H9 (cell line): Measurements from ENCODE around the gene THTPA. TPM values are rescaled to one million over a fixed set of nuclear protein-coding genes. Genes with fewer than 3 reads are reported as not detected.

Experiments used
- DNase-seq: peaks from one replicate; pipeline ENCODE4 v3.0.0-alpha.2; 2017
- H2AFZ ChIP-seq: one replicate; pipeline ENCODE4 v1.6.1; 2013; ENCODE audit warnings: mild to moderate bottlenecking, low read length, control low read depth, moderate library complexity
- H2AK5ac ChIP-seq: 2 replicates; pipeline ENCODE4 v1.6.1; 2013; ENCODE audit warnings: low read length, control low read depth, mixed read lengths; ENCODE audit not compliant: insufficient read length
- H2BK120ac ChIP-seq: one replicate; pipeline ENCODE4 v1.6.1; 2013; ENCODE audit warnings: low read depth, mild to moderate bottlenecking, low read length, control low read depth, inconsistent platforms; ENCODE audit not compliant: poor library complexity, severe bottlenecking
- H2BK12ac ChIP-seq: 2 replicates; pipeline ENCODE4 v1.6.1; 2013; ENCODE audit warnings: low read length, control low read depth, mixed read lengths, low read depth; ENCODE audit not compliant: insufficient read length
- H2BK15ac ChIP-seq: 2 replicates; pipeline ENCODE4 v1.6.1; 2013; ENCODE audit warnings: low read depth, low read length, control low read depth
- H2BK20ac ChIP-seq: one replicate; pipeline ENCODE4 v1.6.1; 2013; ENCODE audit warnings: low read depth, mild to moderate bottlenecking, low read length, control low read depth, inconsistent platforms; ENCODE audit not compliant: poor library complexity, severe bottlenecking
- H2BK5ac ChIP-seq: 2 replicates; pipeline ENCODE4 v1.6.1; 2013; ENCODE audit warnings: low read length, control low read depth, mixed read lengths; ENCODE audit not compliant: insufficient read length
- H3K14ac ChIP-seq: 2 replicates; pipeline ENCODE4 v1.6.1; 2013; ENCODE audit warnings: low read length, control low read depth; ENCODE audit not compliant: insufficient read depth
- H3K18ac ChIP-seq: 2 replicates; pipeline ENCODE4 v1.6.1; 2013; ENCODE audit warnings: low read depth, mild to moderate bottlenecking, mixed read lengths, low read length, control low read depth; ENCODE audit not compliant: insufficient read length
- H3K23ac ChIP-seq: 2 replicates; pipeline ENCODE4 v1.6.1; 2013; ENCODE audit warnings: low read length, control low read depth, mixed read lengths, low read depth; ENCODE audit not compliant: insufficient read length
- H3K23me2 ChIP-seq: 2 replicates; pipeline ENCODE4 v1.6.1; 2013; ENCODE audit warnings: low read depth, mild to moderate bottlenecking, mixed read lengths, low read length, control low read depth; ENCODE audit not compliant: insufficient read length, poor library complexity, severe bottlenecking
- H3K27ac ChIP-seq: 2 replicates; pipeline ENCODE4 v1.5.1; 2013; ENCODE audit warnings: low read length, control low read depth, mixed read lengths, low read depth; ENCODE audit not compliant: insufficient read length
- H3K27me3 ChIP-seq: 2 replicates; pipeline ENCODE4 v1.6.1; 2013; ENCODE audit warnings: low read length, control low read depth, inconsistent platforms; ENCODE audit not compliant: insufficient read depth
- H3K4ac ChIP-seq: 2 replicates; pipeline ENCODE4 v1.6.1; 2013; ENCODE audit warnings: low read depth, mild to moderate bottlenecking, control low read depth, inconsistent platforms, low read length, moderate library complexity
- H3K4me1 ChIP-seq: 2 replicates; pipeline ENCODE4 v1.6.1; 2013; ENCODE audit warnings: low read length, control low read depth, inconsistent platforms; ENCODE audit not compliant: insufficient read depth
- H3K4me2 ChIP-seq: 2 replicates; pipeline ENCODE4 v1.6.1; 2013; ENCODE audit warnings: low read length, control low read depth, mixed read lengths; ENCODE audit not compliant: insufficient read length, insufficient read depth
- H3K56ac ChIP-seq: 2 replicates; pipeline ENCODE4 v1.6.1; 2013; ENCODE audit warnings: low read depth, mild to moderate bottlenecking, mixed read lengths, low read length, control low read depth; ENCODE audit not compliant: insufficient read length
- H3K79me1 ChIP-seq: 2 replicates; pipeline ENCODE4 v1.6.1; 2013; ENCODE audit warnings: low read depth, mild to moderate bottlenecking, moderate library complexity, low read length, control low read depth, inconsistent platforms; ENCODE audit not compliant: insufficient read depth, poor library complexity, severe bottlenecking
- H3K79me2 ChIP-seq: 2 replicates; pipeline ENCODE4 v1.6.1; 2013; ENCODE audit warnings: low read length, control low read depth, inconsistent platforms; ENCODE audit not compliant: insufficient read depth
- H3K9ac ChIP-seq: 2 replicates; pipeline ENCODE4 v1.6.1; 2013; ENCODE audit warnings: low read length, control low read depth, mixed read lengths; ENCODE audit not compliant: insufficient read length; ENCODE audit errors: extremely low read depth
- H3K9me3 ChIP-seq: one replicate; pipeline ENCODE4 v1.6.1; 2013; ENCODE audit warnings: low read depth, low read length, inconsistent platforms; ENCODE audit not compliant: control insufficient read depth
- H3T11ph ChIP-seq: one replicate; pipeline ENCODE4 v1.6.1; 2013; ENCODE audit warnings: mild to moderate bottlenecking, low read length, control low read depth, inconsistent platforms
- H4K20me1 ChIP-seq: one replicate; pipeline ENCODE4 v1.6.1; 2013; ENCODE audit not compliant: control insufficient read depth, insufficient read length, insufficient read depth
- H4K5ac ChIP-seq: 2 replicates; pipeline ENCODE4 v1.6.1; 2013; ENCODE audit warnings: low read depth, mild to moderate bottlenecking, mixed read lengths, low read length, control low read depth; ENCODE audit not compliant: insufficient read length
- H4K8ac ChIP-seq: replicated peaks from 2 replicates; pipeline ENCODE4 v1.6.1; 2013; ENCODE audit warnings: low read length, control low read depth, mixed read lengths, low read depth; ENCODE audit not compliant: insufficient read length
- H4K91ac ChIP-seq: 2 replicates; pipeline ENCODE4 v1.6.1; 2013; ENCODE audit warnings: low read depth, mild to moderate bottlenecking, moderate library complexity, mixed read lengths, low read length, control low read depth; ENCODE audit not compliant: insufficient read length
- H3K27ac Mint-ChIP-seq, 3 experiments: 2 replicates in 2 of 3; 3 replicates in 1 of 3; pipeline ENCODE4 v1.8.0; 2020 to 2021; ENCODE audit warnings: mixed read lengths in 3 of 3, mild to moderate bottlenecking in 1 of 3, moderate library complexity in 1 of 3
- H3K27me3 Mint-ChIP-seq: 2 replicates; pipeline ENCODE4 v1.8.0; 2021; ENCODE audit warnings: low read depth, mild to moderate bottlenecking, moderate library complexity, mixed read lengths
- H3K36me3 Mint-ChIP-seq, 3 experiments: 2 replicates in 2 of 3; 3 replicates in 1 of 3; pipeline ENCODE4 v1.8.0; 2020 to 2021; ENCODE audit warnings: low read depth in 3 of 3, mixed read lengths in 3 of 3; ENCODE audit not compliant: insufficient read depth in 1 of 3
- H3K4me1 Mint-ChIP-seq, 2 experiments: 2 replicates each; pipeline ENCODE4 v1.8.0; 2020; ENCODE audit warnings: mixed read lengths in 2 of 2
- H3K4me3 Mint-ChIP-seq, 2 experiments: 2 replicates in 1 of 2; 3 replicates in 1 of 2; pipeline ENCODE4 v1.8.0; 2020 to 2021; ENCODE audit warnings: mild to moderate bottlenecking in 2 of 2, mixed read lengths in 2 of 2, moderate library complexity in 1 of 2
- H3K9me3 Mint-ChIP-seq, 2 experiments: 2 replicates in 1 of 2; 3 replicates in 1 of 2; pipeline ENCODE4 v1.8.0; 2020; ENCODE audit warnings: mild to moderate bottlenecking in 2 of 2, mixed read lengths in 2 of 2, moderate library complexity in 1 of 2
- CTCF ChIP-seq: fragments of 200-600 bp; sonication (generic); conservative IDR thresholded peaks from 3 replicates; pipeline ENCODE4 v1.8.0; 2021; ENCODE audit warnings: antibody characterized with exemption, mild to moderate bottlenecking
- WGBS: extraction: QIAGEN DNeasy Blood & Tissue Kit; methylation state at CpG from one replicate; pipeline ENCODE4 v1.1.7; 2013; ENCODE audit warnings: missing lambda C conversion rate, low lambda C conversion rate, mixed read lengths; ENCODE audit not compliant: insufficient read length; ENCODE audit errors: extremely low coverage; 5-methylcytosine and 5-hydroxymethylcytosine counted together
- total RNA-seq: library from RNA; stranded (reverse); gene quantifications from 2 replicates; pipeline ENCODE4 v1.2.1, GENCODE V29; 2021

Gene THTPA
- total RNA-seq, 1 experiment from 2014 or later = 15.6 TPM

- Histone ChIP-seq H2BK12ac (no peak overlapping the region), H3T11ph (no peak overlapping the region), H3K18ac (no peak overlapping the region), H3K79me2 (no peaks in the 10 kb centered on the region), H4K5ac (no peak overlapping the region), H2AK5ac (no peak overlapping the region), H3K9ac (no peak overlapping the region), H3K23ac (no peak overlapping the region), H2BK120ac (no peak overlapping the region), H3K9me3 (no peaks in the 10 kb centered on the region), H3K14ac (no peak overlapping the region), H3K27ac (no peak overlapping the region), H3K56ac (no peak overlapping the region), H3K79me1 (no peaks in the 10 kb centered on the region), H4K20me1 (no peaks in the 10 kb centered on the region), H2BK5ac (no peak overlapping the region), H3K4ac (no peak overlapping the region), H4K8ac (no peak overlapping the region), H4K91ac (no peak overlapping the region), H3K4me2 (no peak overlapping the region), H2BK20ac (no peak overlapping the region), H3K27me3 (no peaks in the 10 kb centered on the region), H3K4me1 (peaks cover 1% of the 10 kb centered on the region; the same call in 1 of the 2 replicates), H2BK15ac (no peak overlapping the region), H2AFZ (no peak overlapping the region), H3K23me2 (no peaks in the 10 kb centered on the region)
- H3K9me3 Mint-ChIP-seq = no peaks in the 10 kb centered on the region
- no peak for TF ChIP-seq CTCF
- WGBS = no CpG with 5 or more reads among the region's 14 CpGs
- no peak for DNase-seq
- H3K36me3 Mint-ChIP-seq = peaks cover 56 to 65% (median 59%) of the 10 kb centered on the region in 3 experiments
- no peak overlapping the region; a peak in 1 of 7 replicates for H3K27ac Mint-ChIP-seq
- H3K27me3 Mint-ChIP-seq = no peaks in the 10 kb centered on the region; the same call in 1 of the 2 replicates
- peaks cover 40 to 52% of the 10 kb centered on the region in 2 experiments for H3K4me1 Mint-ChIP-seq
- no peak overlapping the region for H3K4me3 Mint-ChIP-seq
Measured at GRCh38 chr14:23524954-23525353, 31.1 kb upstream of the THTPA start.
